HG02884 (cell line): Measurements from ENCODE around the gene GAB1.
A peak's percentile ranks its signal among the peaks of the same experiment; 100 is the strongest.

Experiments used
- ATAC-seq: cut with Tn5 transposase; IDR thresholded peaks from one replicate; pipeline ENCODE4 v1.9.1; 2021; ENCODE audit warnings: mild to moderate bottlenecking, moderate library complexity; ENCODE audit not compliant: unreplicated experiment

The GAB1 gene

DNA sequence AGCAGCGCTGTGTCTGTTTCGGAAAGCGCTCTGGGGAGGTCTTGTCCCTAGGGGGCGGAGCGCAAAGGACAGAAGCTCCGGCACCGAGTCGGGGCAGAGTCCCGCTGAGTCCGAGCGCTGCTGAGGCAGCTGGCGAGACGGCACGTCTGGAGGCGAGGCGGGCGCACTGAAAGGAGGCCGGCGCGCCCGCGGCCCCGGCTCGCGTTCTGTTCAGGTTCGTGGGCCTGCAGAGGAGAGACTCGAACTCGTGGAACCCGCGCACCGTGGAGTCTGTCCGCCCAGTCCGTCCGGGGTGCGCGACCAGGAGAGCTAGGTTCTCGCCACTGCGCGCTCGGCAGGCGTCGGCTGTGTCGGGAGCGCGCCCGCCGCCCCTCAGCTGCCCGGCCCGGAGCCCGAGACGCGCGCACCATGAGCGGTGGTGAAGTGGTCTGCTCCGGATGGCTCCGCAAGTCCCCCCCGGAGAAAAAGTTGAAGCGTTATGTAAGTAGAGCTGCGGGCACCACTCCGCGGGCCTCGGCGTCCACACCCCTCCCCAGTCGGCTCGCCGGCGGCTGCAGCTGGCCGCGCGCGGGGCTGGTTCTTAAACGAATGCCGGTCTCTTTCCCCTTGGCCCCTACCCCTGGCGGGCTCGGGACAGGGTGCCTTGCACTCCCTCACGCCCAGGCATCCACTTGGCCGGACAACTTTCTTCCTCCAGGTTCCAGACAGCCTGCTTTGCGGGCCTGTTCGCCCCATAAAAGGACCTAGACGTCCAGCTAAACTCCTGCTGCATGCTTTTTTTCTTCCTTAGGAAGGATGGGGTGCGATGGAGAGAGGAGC, at the start of gene GAB1:
Gene GAB1, plus strand, starts transcription at position 96 of the 819 bp plus-strand sequence. Its CDS starts 313 bp downstream, at position 409.
- peak; percentile 65 for ATAC-seq

DNA sequence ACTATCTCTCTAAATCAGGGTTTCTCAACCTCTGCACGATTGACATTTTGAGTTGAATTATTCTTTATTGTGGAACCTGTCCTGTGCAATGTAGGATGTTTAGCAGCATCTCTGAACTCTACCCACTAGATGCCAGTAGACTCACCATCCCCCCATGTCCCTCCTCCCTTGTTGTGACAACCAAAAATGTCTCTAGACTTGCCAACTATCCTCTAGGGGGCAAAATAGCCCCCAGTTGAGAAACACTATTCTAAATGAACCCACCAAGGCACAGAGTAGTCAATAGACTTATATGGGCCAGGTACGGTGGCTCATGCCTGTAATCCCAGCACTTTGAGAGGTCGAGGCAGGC, 49.1 kb upstream of the GAB1 start:
- ATAC-seq: no peak

- no peak for ATAC-seq
Observed at GRCh38 chr4:143288171-143288570, 48.5 kb upstream of the GAB1 start.

- ATAC-seq: no peak
Observed at GRCh38 chr4:143289370-143289769, 47.3 kb upstream of the GAB1 start.

DNA sequence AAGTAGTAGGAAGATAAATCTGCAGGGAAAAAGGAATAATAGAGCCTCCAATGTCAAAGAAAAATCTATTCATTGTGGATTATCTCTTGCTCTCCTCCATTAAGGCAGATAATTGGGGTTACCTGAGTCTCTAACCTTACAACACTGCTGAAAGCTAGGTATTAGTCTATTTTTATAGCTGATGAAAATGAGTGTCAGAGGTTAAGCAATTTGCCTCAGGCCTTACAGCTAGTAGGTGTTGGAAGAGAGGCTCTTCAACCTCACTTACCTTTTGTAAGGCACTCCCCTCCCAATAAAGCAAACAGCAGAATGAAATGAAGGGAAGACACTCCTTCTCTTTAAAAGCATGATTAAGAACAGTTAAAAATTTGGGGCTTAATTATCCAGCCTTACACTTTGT, 45.4 kb upstream of the GAB1 start:
- ATAC-seq: no peak

- no peak for ATAC-seq
Observed at GRCh38 chr4:143292858-143293257, 43.8 kb upstream of the GAB1 start.

- no peak for ATAC-seq
Observed at GRCh38 chr4:143294310-143294709, 42.4 kb upstream of the GAB1 start.

GRCh38 chr4:143294710-143295275, 41.9 kb upstream of the GAB1 start:
- no peak for ATAC-seq

DNA sequence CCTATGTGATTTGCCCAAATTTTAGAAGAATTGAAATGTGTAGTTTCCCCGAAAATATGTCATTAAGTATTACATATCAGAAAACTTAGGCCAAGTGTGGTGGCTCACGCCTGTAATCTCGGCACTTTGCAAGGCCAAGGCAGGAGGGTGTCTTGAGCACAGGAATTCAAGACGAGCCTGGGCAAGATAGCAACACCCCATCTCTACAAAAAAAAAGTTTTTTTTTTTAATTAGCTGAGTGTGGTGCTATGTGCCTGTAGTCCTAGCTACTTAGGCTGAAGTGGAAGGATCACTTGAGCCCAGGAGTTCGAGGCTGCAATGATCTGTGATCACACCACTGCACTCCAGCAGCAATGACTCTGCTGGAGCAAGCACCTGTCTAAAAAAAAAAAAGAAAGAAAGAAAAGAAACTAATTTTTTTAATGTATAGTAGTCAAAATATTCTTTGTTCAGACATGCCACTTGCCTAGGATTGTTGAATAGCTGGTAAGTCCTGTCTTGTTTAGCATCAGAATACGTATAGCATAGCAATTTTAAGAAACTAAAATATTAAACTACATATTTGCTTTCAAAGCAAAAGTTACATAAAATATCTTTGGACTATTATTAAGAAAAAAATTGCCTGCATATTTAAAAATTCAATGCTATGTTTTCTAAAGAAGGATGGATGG, 40.1 kb upstream of the GAB1 start:
- ATAC-seq: no peak

GRCh38 chr4:143300860-143301259, 35.8 kb upstream of the GAB1 start:
- no peak for ATAC-seq

GRCh38 chr4:143302536-143302935, 34.1 kb upstream of the GAB1 start:
- no peak for ATAC-seq

DNA sequence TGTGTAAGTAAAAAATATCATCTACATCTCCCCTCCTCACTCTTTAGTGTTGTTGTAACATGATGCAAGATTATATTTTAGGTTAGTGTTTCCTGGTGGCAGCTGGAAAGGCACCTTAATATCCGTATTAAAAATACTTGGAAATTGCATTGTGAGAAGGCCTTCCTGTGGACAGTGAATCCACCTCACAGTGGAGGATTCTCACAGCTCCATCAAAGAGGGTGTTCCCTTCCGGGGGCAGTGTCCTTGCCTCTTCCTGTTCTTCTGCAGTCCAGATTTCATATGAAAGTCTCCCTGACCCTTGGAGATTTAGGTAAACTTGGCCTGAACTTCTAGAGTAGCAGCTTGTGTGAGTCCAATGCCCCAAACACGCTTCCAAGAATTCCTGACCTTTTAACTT, 29.9 kb upstream of the GAB1 start:
- no peak for ATAC-seq

DNA sequence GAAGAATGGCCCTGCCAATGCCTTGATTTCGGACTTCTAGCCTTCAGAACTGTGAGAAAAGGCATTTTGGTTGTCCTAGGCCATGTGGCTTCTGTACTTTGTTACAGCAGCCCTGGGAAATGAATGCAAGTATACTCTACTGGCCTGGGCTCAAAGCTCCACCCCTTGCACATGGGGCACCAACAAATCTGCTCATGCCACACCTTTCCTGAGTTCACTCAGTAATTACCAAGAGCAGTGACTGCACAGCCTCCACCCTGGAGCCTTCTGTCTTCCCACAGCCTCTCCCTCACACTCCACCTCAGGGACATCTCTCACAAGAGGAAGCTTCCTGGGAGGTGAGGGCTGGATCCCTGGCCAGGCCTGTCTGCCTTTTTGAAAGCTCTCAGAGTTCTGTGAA, 29.1 kb upstream of the GAB1 start:
- ATAC-seq: no peak

GRCh38 chr4:143308377-143308776, 28.3 kb upstream of the GAB1 start:
- no peak for ATAC-seq

GRCh38 chr4:143311924-143312323, 24.8 kb upstream of the GAB1 start:
- no peak for ATAC-seq

DNA sequence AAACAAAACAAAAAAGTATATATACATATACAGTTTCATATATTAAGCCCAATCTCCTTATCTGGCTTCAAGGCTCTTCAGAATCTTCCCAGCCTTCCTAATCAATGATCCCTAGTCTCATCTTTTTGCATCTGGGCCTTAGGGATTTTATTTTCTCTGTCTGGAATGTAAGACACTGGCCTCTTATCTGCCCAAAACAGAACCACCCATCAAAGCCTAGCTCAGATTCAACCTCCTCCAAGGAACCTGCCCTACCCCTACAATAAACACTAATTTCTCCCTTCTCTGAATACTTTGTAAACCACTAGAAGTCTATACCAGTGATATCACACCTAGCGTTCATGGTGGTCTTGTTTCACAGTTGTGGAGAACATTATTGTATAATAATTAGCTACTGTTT, 23.2 kb upstream of the GAB1 start:
- ATAC-seq: no peak

DNA sequence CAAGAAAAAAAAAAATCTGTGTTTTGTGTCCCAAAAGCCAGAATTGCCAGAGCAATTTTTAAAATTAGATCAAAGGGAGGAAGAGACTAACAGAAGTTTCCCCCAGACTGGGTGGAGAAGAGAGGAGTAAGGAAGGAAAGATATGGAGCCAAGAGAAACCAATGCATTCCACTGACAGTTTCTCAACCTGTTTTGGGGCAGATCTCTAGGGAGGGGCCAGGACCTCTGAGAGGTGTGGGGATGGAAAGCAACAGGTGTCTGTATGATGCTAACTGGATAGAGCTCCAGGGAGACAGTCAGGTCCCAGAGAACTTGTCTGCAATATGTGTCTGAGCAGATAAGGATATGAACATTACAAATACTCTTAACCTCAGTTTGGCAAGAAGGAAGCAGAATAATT, 22.7 kb upstream of the GAB1 start:
- ATAC-seq: no peak

DNA sequence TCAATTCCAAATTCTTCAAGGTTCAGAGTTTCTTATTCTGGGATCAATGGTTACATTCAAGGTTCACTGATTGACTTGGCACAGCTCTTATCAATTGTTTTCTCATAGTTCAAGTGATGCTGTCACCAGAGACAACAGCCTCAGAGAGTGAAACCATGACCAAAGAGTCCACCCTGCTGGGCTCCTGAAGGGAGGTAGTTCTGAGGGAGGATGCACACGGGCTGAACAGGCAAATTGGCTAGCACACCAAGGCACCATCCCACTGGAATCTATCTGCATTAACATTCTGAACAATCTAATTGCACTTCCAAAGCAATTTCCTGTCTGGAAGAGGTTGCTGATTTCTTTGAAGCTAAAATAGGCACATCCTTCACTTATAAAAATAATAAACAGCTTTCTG, 16.6 kb upstream of the GAB1 start:
- ATAC-seq: no peak

GRCh38 chr4:143326735-143327134, 9.9 kb upstream of the GAB1 start:
- no peak for ATAC-seq

- no peak for ATAC-seq
Observed at GRCh38 chr4:143329985-143330384, 6.7 kb upstream of the GAB1 start.

- peak; percentile 43 for ATAC-seq
Observed at GRCh38 chr4:143335979-143336780, 496 bp upstream of the GAB1 start.
